H1 (cell line): Measurements from ENCODE around the gene PTGES3L. TPM values are rescaled to one million over a fixed set of nuclear protein-coding genes. Genes with fewer than 3 reads are reported as not detected.

Source experiments
- BACH1 ChIP-seq: IDR thresholded peaks from 2 replicates; pipeline ENCODE4 v1.6.1; 2012; ENCODE audit warnings: low read length, improper control_type of control experiment
- BRCA1 ChIP-seq: IDR thresholded peaks from 2 replicates; pipeline ENCODE4 v1.6.1; 2012; ENCODE audit warnings: low read depth, low read length, improper control_type of control experiment
- CHD7 ChIP-seq: fragments of 300-600 bp; sonication (generic); IDR thresholded peaks from 2 replicates; pipeline ENCODE4 v1.7.1; 2012; ENCODE audit warnings: low read length, moderate library complexity, mild to moderate bottlenecking, inconsistent platforms; ENCODE audit not compliant: insufficient replicate concordance
- MAX ChIP-seq: IDR thresholded peaks from 2 replicates; pipeline ENCODE4 v1.6.1; 2012; ENCODE audit warnings: inconsistent platforms
- POLR2A ChIP-seq, 2 experiments: IDR thresholded peaks; 1 replicate in 1 of 2; 2 replicates in 1 of 2; pipeline ENCODE4 v1.6.1; 2011; ENCODE audit warnings: low read depth in 2 of 2, low read length in 2 of 2, mild to moderate bottlenecking in 2 of 2; ENCODE audit errors: control extremely low read depth in 1 of 2
- RFX5 ChIP-seq: IDR thresholded peaks from 2 replicates; pipeline ENCODE4 v1.6.1; 2011; ENCODE audit warnings: low read depth, low read length, improper control_type of control experiment, borderline replicate concordance
- SIX5 ChIP-seq: IDR thresholded peaks from 2 replicates; pipeline ENCODE4 v1.6.1; 2011; ENCODE audit warnings: mild to moderate bottlenecking, low read depth, low read length
- polyA plus RNA-seq, 7 experiments: library from polyadenylated mRNA; depleted of rRNA in 3 of 7; stranded (reverse) in 5 of 7; unstranded in 2 of 7; fragments of >200 nt in 5 of 7; fragments of 200-250 nt in 2 of 7; gene quantifications; 1 replicate in 5 of 7; 2 replicates in 1 of 7; 4 replicates in 1 of 7; pipeline versions ENCODE4 v1.2.1 to v1.2.3, GENCODE V29; 2011 to 2013; ENCODE audit warnings: missing spikeins in 2 of 7, mixed read lengths in 2 of 7
- total RNA-seq: library from RNA; stranded (reverse); fragmentation: NEBNext Ultra II Directional; extraction: Animal tissue kit (Norgen Biotek cat#: 25700); gene quantifications from 2 replicates; pipeline ENCODE4 v1.2.1, GENCODE V29; 2021
- TF ChIP-seq, protein P1 (sequence below): IDR thresholded peaks from 2 replicates; pipeline ENCODE4 v1.6.1; 2011; ENCODE audit warnings: low read length, improper control_type of control experiment

The PTGES3L gene
- total and polyA plus RNA-seq, 2 of the 8 experiments (the other 6 are each of a cell fraction or from before 2014, with no cell fraction given) = 3.0 to 3.6 TPM

DNA sequence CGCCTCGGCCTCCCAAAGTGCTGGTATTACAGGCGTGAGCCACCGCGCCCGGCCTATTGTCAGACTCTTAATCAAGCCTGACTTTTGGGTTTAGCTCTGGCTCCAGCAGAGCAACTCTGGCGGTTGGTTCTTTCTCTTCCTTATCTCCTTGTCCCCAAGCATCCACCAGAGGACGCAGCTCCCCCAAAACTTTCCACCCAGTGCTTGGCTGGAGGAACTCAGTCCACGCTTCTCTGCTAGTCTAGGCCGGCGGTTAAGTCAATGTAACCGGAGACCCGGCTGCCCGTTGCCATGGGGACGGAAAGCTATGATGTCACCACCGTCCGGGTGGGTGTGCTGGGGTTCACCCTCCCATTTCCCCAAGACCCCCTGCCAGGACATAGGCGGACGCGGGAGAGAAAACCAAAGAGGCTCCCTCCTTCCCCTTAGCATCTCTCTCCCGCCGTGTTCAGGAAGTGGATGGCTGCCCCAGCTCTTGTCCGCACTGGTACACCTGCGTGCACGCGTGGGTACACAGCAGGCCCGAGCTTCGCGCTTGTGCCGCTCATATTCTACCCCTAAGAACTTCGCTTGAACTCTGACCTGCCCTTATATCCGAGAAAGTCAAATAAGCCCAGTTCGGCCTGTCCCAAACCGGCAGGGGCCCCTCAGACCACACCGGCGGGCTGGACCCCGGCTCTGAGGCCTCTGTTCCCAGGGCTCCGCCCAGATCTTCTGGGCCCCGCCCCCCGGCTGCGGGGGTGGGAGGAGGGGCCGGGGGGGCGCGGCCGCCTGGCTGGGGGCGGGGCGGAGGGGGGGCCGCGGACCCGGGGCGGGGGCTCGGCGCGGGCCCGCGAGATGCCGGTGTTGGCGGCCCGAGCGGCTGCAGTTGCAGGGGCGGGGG is 44.8 kb upstream of the PTGES3L start, which contains the start of gene RND2 (continued):
- TF ChIP-seq CHD7 (no peak), SIX5 (0 out of 2 replicates have a peak, but pooled peaks have one; percentile 17), MAX (peak; percentile 59; the same call in 1 of the 2 replicates), RFX5 (no peak), BACH1 (no peak), BRCA1 (no peak), POLR2A (IDR thresholded peaks at IDR 0.05; ENCODE audit: control extremely low read depth in 1 of 2, low read depth in 2 of 2, low read length in 2 of 2) (peak in 1 of 2 experiments; percentile 40; a peak in 1 of 3 replicates)
- TF ChIP-seq, protein P1, sequence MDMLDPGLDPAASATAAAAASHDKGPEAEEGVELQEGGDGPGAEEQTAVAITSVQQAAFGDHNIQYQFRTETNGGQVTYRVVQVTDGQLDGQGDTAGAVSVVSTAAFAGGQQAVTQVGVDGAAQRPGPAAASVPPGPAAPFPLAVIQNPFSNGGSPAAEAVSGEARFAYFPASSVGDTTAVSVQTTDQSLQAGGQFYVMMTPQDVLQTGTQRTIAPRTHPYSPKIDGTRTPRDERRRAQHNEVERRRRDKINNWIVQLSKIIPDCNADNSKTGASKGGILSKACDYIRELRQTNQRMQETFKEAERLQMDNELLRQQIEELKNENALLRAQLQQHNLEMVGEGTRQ = no peak
